ENCODE results near the gene AVPR2. TPM values are rescaled to one million over a fixed set of nuclear protein-coding genes. Genes with fewer than 3 reads are reported as not detected.
A peak's percentile ranks its signal among the peaks of the same experiment; 100 is the strongest.

The AVPR2 gene
- total RNA-seq, 2 experiments from 2014 or later = not detected

DNA sequence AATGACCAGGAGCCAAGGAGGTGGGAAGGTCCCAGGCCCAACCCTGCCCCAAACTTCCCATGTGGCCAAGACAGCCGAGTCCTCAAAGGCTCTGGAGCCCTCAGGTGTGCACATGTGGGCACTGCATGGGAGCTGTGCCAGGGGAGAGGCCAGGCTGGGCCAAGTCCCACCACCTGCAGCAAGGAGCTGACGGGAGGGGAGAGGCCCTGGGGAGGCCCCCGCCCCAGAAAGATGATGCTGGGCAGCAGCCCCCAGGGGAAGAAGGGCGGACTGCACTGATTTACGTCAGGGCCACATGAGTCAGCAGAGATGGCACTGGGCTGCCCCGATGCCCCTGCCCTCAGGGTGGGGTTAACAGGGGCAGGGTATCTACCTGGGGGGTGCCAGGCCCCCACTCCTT is 19.9 kb upstream of the AVPR2 start:
- no peak overlapping the region for H3K4me3 Mint-ChIP-seq

DNA sequence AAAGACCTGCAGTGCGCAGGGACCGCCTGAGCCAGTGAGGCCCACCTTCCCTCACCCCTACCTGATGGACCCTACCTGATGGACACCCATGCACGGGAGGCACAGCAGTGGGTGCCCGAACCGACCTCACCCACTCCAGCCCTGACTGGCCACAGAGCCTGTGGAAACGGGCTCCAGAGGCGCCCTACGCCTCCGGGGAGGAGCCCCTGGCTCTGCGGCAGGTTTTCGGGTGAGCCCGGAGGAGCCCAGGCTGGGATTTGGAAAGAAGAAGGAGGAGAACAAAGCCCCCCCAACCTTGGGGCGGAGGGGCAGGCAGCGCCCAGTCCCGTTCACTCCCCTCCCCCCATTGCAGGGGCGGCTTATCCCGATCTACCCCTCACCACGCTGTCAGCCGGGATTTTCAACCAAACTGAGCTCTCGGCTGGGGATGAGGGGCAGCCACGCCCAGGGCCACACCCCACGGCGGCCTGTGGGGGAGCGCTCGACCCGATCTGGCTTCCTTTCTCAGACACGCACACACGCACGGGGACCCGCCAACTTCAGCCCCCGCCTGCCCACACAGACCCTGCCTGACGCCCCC is 19.2 kb upstream of the AVPR2 start:
- Mint-ChIP-seq H3K27ac (no peak overlapping the region), H3K36me3 (ENCODE audit: low read depth) (no peaks in the 10 kb centered on the region), H3K27me3 (peaks cover 23% of the 10 kb centered on the region), H3K4me1 (ENCODE audit: low read depth) (peaks cover 2% of the 10 kb centered on the region), H3K9me3 (no peaks in the 10 kb centered on the region), H3K4me3 (peak overlapping the region; percentile 53)
- ChIA-PET CTCF (no interaction called here), POLR2A (no interaction called here)
- intact Hi-C loops (cut with micrococcal nuclease) = no loop called here
- TF ChIP-seq, protein P1, sequence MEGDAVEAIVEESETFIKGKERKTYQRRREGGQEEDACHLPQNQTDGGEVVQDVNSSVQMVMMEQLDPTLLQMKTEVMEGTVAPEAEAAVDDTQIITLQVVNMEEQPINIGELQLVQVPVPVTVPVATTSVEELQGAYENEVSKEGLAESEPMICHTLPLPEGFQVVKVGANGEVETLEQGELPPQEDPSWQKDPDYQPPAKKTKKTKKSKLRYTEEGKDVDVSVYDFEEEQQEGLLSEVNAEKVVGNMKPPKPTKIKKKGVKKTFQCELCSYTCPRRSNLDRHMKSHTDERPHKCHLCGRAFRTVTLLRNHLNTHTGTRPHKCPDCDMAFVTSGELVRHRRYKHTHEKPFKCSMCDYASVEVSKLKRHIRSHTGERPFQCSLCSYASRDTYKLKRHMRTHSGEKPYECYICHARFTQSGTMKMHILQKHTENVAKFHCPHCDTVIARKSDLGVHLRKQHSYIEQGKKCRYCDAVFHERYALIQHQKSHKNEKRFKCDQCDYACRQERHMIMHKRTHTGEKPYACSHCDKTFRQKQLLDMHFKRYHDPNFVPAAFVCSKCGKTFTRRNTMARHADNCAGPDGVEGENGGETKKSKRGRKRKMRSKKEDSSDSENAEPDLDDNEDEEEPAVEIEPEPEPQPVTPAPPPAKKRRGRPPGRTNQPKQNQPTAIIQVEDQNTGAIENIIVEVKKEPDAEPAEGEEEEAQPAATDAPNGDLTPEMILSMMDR (IDR thresholded peaks at IDR 0.05) = no peak
- DNase-seq (peak; percentile 24), ATAC-seq (peak; percentile 52)

More for the DNA sequence above, 19.9 kb upstream of the AVPR2 start:
- Mint-ChIP-seq H3K27me3 (peaks cover 23% of the 10 kb centered on the region), H3K9me3 (no peaks in the 10 kb centered on the region), H3K4me1 (ENCODE audit: low read depth) (peaks cover 2% of the 10 kb centered on the region), H3K27ac (no peak overlapping the region), H3K36me3 (ENCODE audit: low read depth) (no peaks in the 10 kb centered on the region)
- ATAC-seq = peak; percentile 42
- POLR2A ChIA-PET = no interaction called here
- intact Hi-C loops (cut with micrococcal nuclease) = no loop called here
- no peak for DNase-seq
- TF ChIP-seq, protein P1 (IDR thresholded peaks at IDR 0.05) = peak; percentile 13
- CTCF ChIA-PET = no interaction called here

- H3K27ac Mint-ChIP-seq = no peak within 1 kb of the TSS
- peak within 1 kb of the TSS; percentile 53 for H3K4me3 Mint-ChIP-seq
- H3K27me3 Mint-ChIP-seq = peaks cover 23% of the 10 kb centered on the region
- CTCF ChIA-PET = no interaction called here
- no peaks in the 10 kb centered on the region for H3K9me3 Mint-ChIP-seq
- DNase-seq = no peak
- intact Hi-C loops (cut with micrococcal nuclease) = no loop called here
- no peaks in the 10 kb centered on the region for H3K36me3 Mint-ChIP-seq (ENCODE audit: low read depth)
- H3K4me1 Mint-ChIP-seq (ENCODE audit: low read depth) = peaks cover 2% of the 10 kb centered on the region
- POLR2A ChIA-PET = no interaction called here
- ATAC-seq = peak; percentile 59
- TF ChIP-seq, protein P1 (IDR thresholded peaks at IDR 0.05) = no peak
These were observed 18.2 kb upstream of the AVPR2 start, which contains the start of gene L1CAM for GRCh38 chrX:153885968-153886903. TSS of gene L1CAM (minus strand) at chrX:153886173. CDS start at chrX:153875836, 10,337 bp downstream.

GRCh38 chrX:153886915-153887314 is 17.6 kb upstream of the AVPR2 start:
- H3K27ac Mint-ChIP-seq = no peak overlapping the region
- POLR2A ChIA-PET = interaction anchor here (0.7 kb wide), 1 partner anchor 87 kb away, joined by 3 read pairs; no protein-coding TSS in a partner anchor
- intact Hi-C loops (cut with micrococcal nuclease) = no loop called here
- peaks cover 2% of the 10 kb centered on the region for H3K4me1 Mint-ChIP-seq (ENCODE audit: low read depth)
- ATAC-seq (no peak), DNase-seq (no peak)
- TF ChIP-seq, protein P1 (IDR thresholded peaks at IDR 0.05) = no peak
- no peaks in the 10 kb centered on the region for H3K36me3 Mint-ChIP-seq (ENCODE audit: low read depth)
- no peak overlapping the region for H3K4me3 Mint-ChIP-seq
- no peaks in the 10 kb centered on the region for H3K9me3 Mint-ChIP-seq
- H3K27me3 Mint-ChIP-seq = peaks cover 23% of the 10 kb centered on the region
- CTCF ChIA-PET = no interaction called here

- ATAC-seq (no peak), DNase-seq (no peak)
- no peak overlapping the region for H3K4me3 Mint-ChIP-seq
- H3K27ac Mint-ChIP-seq = no peak overlapping the region
- H3K27me3 Mint-ChIP-seq = peaks cover 22% of the 10 kb centered on the region
- CTCF ChIA-PET = no interaction called here
- intact Hi-C loops (cut with micrococcal nuclease) = no loop called here
- H3K4me1 Mint-ChIP-seq (ENCODE audit: low read depth) = peaks cover 2% of the 10 kb centered on the region
- H3K9me3 Mint-ChIP-seq = no peaks in the 10 kb centered on the region
- TF ChIP-seq, protein P1 (IDR thresholded peaks at IDR 0.05) = no peak
- H3K36me3 Mint-ChIP-seq (ENCODE audit: low read depth) = no peaks in the 10 kb centered on the region
- POLR2A ChIA-PET = interaction anchor here (0.7 kb wide), 1 partner anchor 88 kb away, joined by 3 read pairs; no protein-coding TSS in a partner anchor
These were observed 17.1 kb upstream of the AVPR2 start for GRCh38 chrX:153887385-153887784.
